IMR-90 (cell line): ENCODE measurements around the gene MYOCD.

Experiments
- BHLHE40 ChIP-seq: fragments of 150-350 bp; IDR thresholded peaks from 2 replicates; pipeline ENCODE4 v1.6.1; 2016; ENCODE audit warnings: mild to moderate bottlenecking, low read depth, low read length
- CEBPB ChIP-seq: IDR thresholded peaks from 2 replicates; pipeline ENCODE4 v1.6.1; 2012; ENCODE audit warnings: low read depth, low read length, improper control_type of control experiment
- MAFK ChIP-seq: IDR thresholded peaks from 2 replicates; pipeline ENCODE4 v1.6.1; 2012; ENCODE audit warnings: low read depth, low read length, improper control_type of control experiment
- MAZ ChIP-seq: IDR thresholded peaks from 2 replicates; pipeline ENCODE4 v1.6.1; 2012; ENCODE audit warnings: low read depth, mild to moderate bottlenecking, low read length, improper control_type of control experiment, moderate library complexity, borderline replicate concordance
- POLR2A ChIP-seq: IDR thresholded peaks from 2 replicates; pipeline ENCODE4 v1.6.1; 2012; ENCODE audit warnings: mild to moderate bottlenecking, low read depth, low read length
- RCOR1 ChIP-seq: IDR thresholded peaks from 2 replicates; pipeline ENCODE4 v1.6.1; 2012; ENCODE audit warnings: mild to moderate bottlenecking, low read length, improper control_type of control experiment; ENCODE audit not compliant: insufficient replicate concordance
- SMC3 ChIP-seq: fragments of 150-350 bp; IDR thresholded peaks from 2 replicates; pipeline ENCODE4 v1.6.1; 2016; ENCODE audit warnings: low read depth, mild to moderate bottlenecking, antibody characterized with exemption, low read length, moderate library complexity
- USF2 ChIP-seq: fragments of 150-350 bp; IDR thresholded peaks from 2 replicates; pipeline ENCODE4 v1.6.1; 2017; ENCODE audit warnings: mild to moderate bottlenecking, antibody characterized with exemption, low read length, low read depth
- TF ChIP-seq, protein P1 (sequence below): conservative IDR thresholded peaks from 2 replicates; pipeline ENCODE4 v1.5.1; 2012; ENCODE audit warnings: mild to moderate bottlenecking, low read depth, low read length, improper control_type of control experiment

GRCh38 chr17:12768255-12768654 lies 102.6 kb downstream of the MYOCD start:
- TF ChIP-seq, protein P1, sequence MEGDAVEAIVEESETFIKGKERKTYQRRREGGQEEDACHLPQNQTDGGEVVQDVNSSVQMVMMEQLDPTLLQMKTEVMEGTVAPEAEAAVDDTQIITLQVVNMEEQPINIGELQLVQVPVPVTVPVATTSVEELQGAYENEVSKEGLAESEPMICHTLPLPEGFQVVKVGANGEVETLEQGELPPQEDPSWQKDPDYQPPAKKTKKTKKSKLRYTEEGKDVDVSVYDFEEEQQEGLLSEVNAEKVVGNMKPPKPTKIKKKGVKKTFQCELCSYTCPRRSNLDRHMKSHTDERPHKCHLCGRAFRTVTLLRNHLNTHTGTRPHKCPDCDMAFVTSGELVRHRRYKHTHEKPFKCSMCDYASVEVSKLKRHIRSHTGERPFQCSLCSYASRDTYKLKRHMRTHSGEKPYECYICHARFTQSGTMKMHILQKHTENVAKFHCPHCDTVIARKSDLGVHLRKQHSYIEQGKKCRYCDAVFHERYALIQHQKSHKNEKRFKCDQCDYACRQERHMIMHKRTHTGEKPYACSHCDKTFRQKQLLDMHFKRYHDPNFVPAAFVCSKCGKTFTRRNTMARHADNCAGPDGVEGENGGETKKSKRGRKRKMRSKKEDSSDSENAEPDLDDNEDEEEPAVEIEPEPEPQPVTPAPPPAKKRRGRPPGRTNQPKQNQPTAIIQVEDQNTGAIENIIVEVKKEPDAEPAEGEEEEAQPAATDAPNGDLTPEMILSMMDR, result no peak
- TF ChIP-seq POLR2A, result no peak
- no peak for TF ChIP-seq MAZ
- no peak for TF ChIP-seq MAFK
- no peak for TF ChIP-seq CEBPB
- no peak for TF ChIP-seq USF2
- no peak for TF ChIP-seq BHLHE40
- no peak for TF ChIP-seq SMC3
- no peak for TF ChIP-seq RCOR1
